ENCODE measurements around the gene ETDB.
"Not testable (repeated sequence)": the region's sequence is repeated elsewhere in the genome, so short reads cannot be mapped to it uniquely, and the experiment has no call there.

Gene ETDB

GRCh38 chrX:135109554-135109953 lies 10.8 kb downstream of the ETDB start:
- no peak for DNase-seq (ENCODE audit: low read depth)
- H3K4me3 ChIP-seq (ENCODE audit: low read depth, low read length): no peak overlapping the region
- TF ChIP-seq MYC (IDR thresholded peaks at IDR 0.05; ENCODE audit: low read depth, low read length): no peak
- TF ChIP-seq POLR2A (IDR thresholded peaks at IDR 0.05; ENCODE audit: extremely low read depth, insufficient read length): no peak
- TF ChIP-seq MAX (IDR thresholded peaks at IDR 0.05; ENCODE audit: low read depth, low read length): no peak
- no peak for TF ChIP-seq CTCF (IDR thresholded peaks at IDR 0.05; ENCODE audit: low read depth, low read length)

- TF ChIP-seq MAX (IDR thresholded peaks at IDR 0.05; ENCODE audit: low read depth, low read length): no peak
- no peak for TF ChIP-seq CTCF (IDR thresholded peaks at IDR 0.05; ENCODE audit: low read depth, low read length)
- no peak for TF ChIP-seq MYC (IDR thresholded peaks at IDR 0.05; ENCODE audit: low read depth, low read length)
- TF ChIP-seq POLR2A (IDR thresholded peaks at IDR 0.05; ENCODE audit: extremely low read depth, insufficient read length): no peak
- no peak overlapping the region for H3K4me3 ChIP-seq (ENCODE audit: low read depth, low read length)
These were observed 20.9 kb downstream of the ETDB start for GRCh38 chrX:135099493-135099783.

GRCh38 chrX:135097196-135097744 lies 23.1 kb downstream of the ETDB start:
- DNase-seq (ENCODE audit: low read depth); H3K4me3 ChIP-seq (ENCODE audit: low read depth, low read length): not testable (repeated sequence)

More at GRCh38 chrX:135099493-135099783, 20.9 kb downstream of the ETDB start:
- DNase-seq (ENCODE audit: low read depth): no peak

- TF ChIP-seq CTCF (IDR thresholded peaks at IDR 0.05; ENCODE audit: low read depth, low read length) (no peak), MAX (IDR thresholded peaks at IDR 0.05; ENCODE audit: low read depth, low read length) (no peak), MYC (IDR thresholded peaks at IDR 0.05; ENCODE audit: low read depth, low read length) (no peak), POLR2A (IDR thresholded peaks at IDR 0.05; ENCODE audit: extremely low read depth, insufficient read length) (no peak)
- no peak overlapping the region for H3K4me3 ChIP-seq (ENCODE audit: low read depth, low read length)
- DNase-seq (ENCODE audit: low read depth): no peak
These were observed 24.6 kb downstream of the ETDB start for GRCh38 chrX:135095715-135096114.

- DNase-seq (ENCODE audit: low read depth): no peak
- H3K4me3 ChIP-seq (ENCODE audit: low read depth, low read length): no peak overlapping the region
- TF ChIP-seq MYC (IDR thresholded peaks at IDR 0.05; ENCODE audit: low read depth, low read length) (no peak), POLR2A (IDR thresholded peaks at IDR 0.05; ENCODE audit: extremely low read depth, insufficient read length) (no peak), CTCF (IDR thresholded peaks at IDR 0.05; ENCODE audit: low read depth, low read length) (no peak), MAX (IDR thresholded peaks at IDR 0.05; ENCODE audit: low read depth, low read length) (no peak)
These were observed 25.6 kb downstream of the ETDB start for GRCh38 chrX:135094726-135095125.

GRCh38 chrX:135089126-135089525 lies 31.2 kb downstream of the ETDB start:
- no peak for DNase-seq (ENCODE audit: low read depth)
- no peak overlapping the region for H3K4me3 ChIP-seq (ENCODE audit: low read depth, low read length)

More at GRCh38 chrX:135089126-135089525, 31.2 kb downstream of the ETDB start:
- TF ChIP-seq MYC (IDR thresholded peaks at IDR 0.05; ENCODE audit: low read depth, low read length) (no peak), MAX (IDR thresholded peaks at IDR 0.05; ENCODE audit: low read depth, low read length) (no peak), CTCF (IDR thresholded peaks at IDR 0.05; ENCODE audit: low read depth, low read length) (no peak), POLR2A (IDR thresholded peaks at IDR 0.05; ENCODE audit: extremely low read depth, insufficient read length) (no peak)

All from NB4 (cell line).